Prostate gland (tissue), 2 donors: ENCODE measurements around the gene SMPD2. TPM values are rescaled to one million over a fixed set of nuclear protein-coding genes. Genes with fewer than 3 reads are reported as not detected.

Source experiments
- DNase-seq: peaks from one replicate; pipeline ENCODE4 v3.0.0-alpha.2; 2019; ENCODE audit warnings: low spot score
- H3K27ac ChIP-seq, 2 donors: fragments of 200-600 bp; sonication (generic); 2 replicates each; pipeline ENCODE4 v1.5.1; 2017 to 2019
- H3K27me3 ChIP-seq: fragments of 200-600 bp; sonication (generic); replicated peaks from 2 replicates; pipeline ENCODE4 v1.5.1; 2019; ENCODE audit not compliant: insufficient read depth
- H3K36me3 ChIP-seq, 2 donors: fragments of 200-600 bp; sonication (generic); 1 replicate in 1 of 2; 2 replicates in 1 of 2; pipeline versions ENCODE4 v1.5.1 to v1.8.1; 2017 to 2019
- H3K4me1 ChIP-seq: fragments of 200-600 bp; sonication (generic); replicated peaks from 2 replicates; pipeline ENCODE4 v1.5.1; 2019
- H3K4me3 ChIP-seq, 2 donors: fragments of 200-600 bp; sonication (generic); 2 replicates each; pipeline ENCODE4 v1.5.1; 2017 to 2019
- H3K9me3 ChIP-seq: fragments of 200-600 bp; sonication (generic); 2 replicates; pipeline ENCODE4 v1.5.1; 2017
- POLR2A ChIP-seq: fragments of 450-650 bp; IDR thresholded peaks from one replicate; pipeline ENCODE4 v1.6.1; 2016; ENCODE audit warnings: antibody characterized with exemption, mild to moderate bottlenecking
- POLR2AphosphoS5 ChIP-seq: sonication (generic); formaldehyde crosslinking; IDR thresholded peaks from one replicate; pipeline ENCODE4 v1.6.1; 2017; ENCODE audit warnings: antibody characterized with exemption
- WGBS: methylation state at CpG from one replicate; pipeline ENCODE4 v1.1.5; 2018; 5-methylcytosine and 5-hydroxymethylcytosine counted together
- intact Hi-C: fragments of 100-400 bp; cut with DNase I; formaldehyde crosslinking; loops from one replicate; pipeline ENCODE4 v1.14.2; 2022
- total RNA-seq, 2 donors: library from RNA; depleted of rRNA; stranded (reverse); fragments of >200 nt; gene quantifications; one replicate each; pipeline ENCODE4 v1.1.0, GENCODE V29; 2016
- TF ChIP-seq, protein P1 (sequence below), 4 experiments: fragments of 200-600 bp in 2 of 4; fragments of 450-650 bp in 2 of 4; sonication (generic) in 2 of 4; IDR thresholded peaks; 1 replicate in 3 of 4; 2 replicates in 1 of 4; pipeline ENCODE4 v1.5.1; 2016 to 2019; ENCODE audit warnings: antibody characterized with exemption in 4 of 4, mild to moderate bottlenecking in 2 of 4, moderate library complexity in 2 of 4

SMPD2 gene
- total RNA-seq, 2 donors from 2014 or later = 10.2 to 24.2 TPM

DNA sequence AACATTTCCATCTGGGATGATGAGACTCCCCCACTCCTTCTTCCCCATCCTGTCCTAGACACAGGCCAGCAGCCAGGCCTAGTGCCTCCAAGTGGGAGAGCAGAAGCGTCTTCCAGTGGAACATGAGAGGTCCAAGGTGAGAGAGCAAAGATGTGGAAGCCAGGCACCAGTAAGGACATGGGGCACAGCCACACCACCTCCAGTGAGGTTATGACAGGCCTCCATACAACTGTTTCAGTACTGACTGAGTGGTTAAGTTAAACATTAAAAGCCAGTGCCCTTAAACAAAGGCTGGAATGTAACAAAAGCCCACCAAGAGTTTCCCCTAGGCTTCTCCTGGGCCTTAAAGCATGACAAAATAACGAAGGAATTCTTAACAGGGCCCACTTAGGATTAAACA is 37.2 kb downstream of the SMPD2 start:
- no peak overlapping the region for H3K27ac ChIP-seq
- H3K27me3 ChIP-seq = no peaks in the 10 kb centered on the region
- WGBS = 51% methylated on average over 2 of the region's 2 CpGs
- H3K9me3 ChIP-seq = no peaks in the 10 kb centered on the region
- TF ChIP-seq, protein P1, sequence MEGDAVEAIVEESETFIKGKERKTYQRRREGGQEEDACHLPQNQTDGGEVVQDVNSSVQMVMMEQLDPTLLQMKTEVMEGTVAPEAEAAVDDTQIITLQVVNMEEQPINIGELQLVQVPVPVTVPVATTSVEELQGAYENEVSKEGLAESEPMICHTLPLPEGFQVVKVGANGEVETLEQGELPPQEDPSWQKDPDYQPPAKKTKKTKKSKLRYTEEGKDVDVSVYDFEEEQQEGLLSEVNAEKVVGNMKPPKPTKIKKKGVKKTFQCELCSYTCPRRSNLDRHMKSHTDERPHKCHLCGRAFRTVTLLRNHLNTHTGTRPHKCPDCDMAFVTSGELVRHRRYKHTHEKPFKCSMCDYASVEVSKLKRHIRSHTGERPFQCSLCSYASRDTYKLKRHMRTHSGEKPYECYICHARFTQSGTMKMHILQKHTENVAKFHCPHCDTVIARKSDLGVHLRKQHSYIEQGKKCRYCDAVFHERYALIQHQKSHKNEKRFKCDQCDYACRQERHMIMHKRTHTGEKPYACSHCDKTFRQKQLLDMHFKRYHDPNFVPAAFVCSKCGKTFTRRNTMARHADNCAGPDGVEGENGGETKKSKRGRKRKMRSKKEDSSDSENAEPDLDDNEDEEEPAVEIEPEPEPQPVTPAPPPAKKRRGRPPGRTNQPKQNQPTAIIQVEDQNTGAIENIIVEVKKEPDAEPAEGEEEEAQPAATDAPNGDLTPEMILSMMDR (IDR thresholded peaks at IDR 0.05) = no peak
- no peak for TF ChIP-seq POLR2A
- no peak for TF ChIP-seq POLR2AphosphoS5
- H3K4me1 ChIP-seq = peaks cover 4% of the 10 kb centered on the region
- H3K4me3 ChIP-seq = no peak overlapping the region
- DNase-seq = no peak
- H3K36me3 ChIP-seq = no peaks in the 10 kb centered on the region
- intact Hi-C loops = no loop called here

DNA sequence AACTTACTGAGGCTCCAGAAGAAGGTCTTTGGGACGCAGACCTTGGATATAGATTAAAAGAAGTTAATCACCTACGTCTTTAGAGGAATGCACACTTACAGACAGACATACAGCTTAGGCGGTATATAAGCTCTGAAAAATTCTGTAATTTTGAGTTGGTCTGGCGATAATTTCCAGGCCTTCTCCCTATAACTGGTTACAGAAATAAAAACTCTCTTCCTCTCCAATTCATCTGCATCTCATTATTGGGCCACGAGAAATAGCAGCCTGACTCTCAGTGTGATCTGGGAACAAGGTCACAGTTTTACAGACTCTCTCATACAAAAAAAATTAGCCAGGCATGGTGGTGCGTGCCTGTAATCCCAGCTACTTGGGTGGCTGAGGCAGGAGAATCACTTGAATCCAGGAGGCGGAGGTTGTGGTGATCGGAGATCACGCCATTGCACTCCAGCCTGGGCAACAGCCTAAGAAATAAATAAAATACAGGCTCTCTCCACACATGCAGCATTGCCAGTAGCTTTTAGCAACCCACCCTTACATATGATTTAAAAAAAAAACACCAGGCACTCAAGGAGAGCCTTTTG is 37.8 kb downstream of the SMPD2 start:
- Histone ChIP-seq H3K4me3 (no peak overlapping the region), H3K27ac (no peak overlapping the region), H3K9me3 (no peaks in the 10 kb centered on the region), H3K36me3 (no peaks in the 10 kb centered on the region), H3K4me1 (peaks cover 4% of the 10 kb centered on the region), H3K27me3 (no peaks in the 10 kb centered on the region)
- no peak for DNase-seq
- no peak for TF ChIP-seq POLR2AphosphoS5
- TF ChIP-seq POLR2A = no peak
- TF ChIP-seq, protein P1 (IDR thresholded peaks at IDR 0.05) = no peak
- 90% methylated on average over 9 of the region's 9 CpGs for WGBS
- intact Hi-C loops = no loop called here

DNA sequence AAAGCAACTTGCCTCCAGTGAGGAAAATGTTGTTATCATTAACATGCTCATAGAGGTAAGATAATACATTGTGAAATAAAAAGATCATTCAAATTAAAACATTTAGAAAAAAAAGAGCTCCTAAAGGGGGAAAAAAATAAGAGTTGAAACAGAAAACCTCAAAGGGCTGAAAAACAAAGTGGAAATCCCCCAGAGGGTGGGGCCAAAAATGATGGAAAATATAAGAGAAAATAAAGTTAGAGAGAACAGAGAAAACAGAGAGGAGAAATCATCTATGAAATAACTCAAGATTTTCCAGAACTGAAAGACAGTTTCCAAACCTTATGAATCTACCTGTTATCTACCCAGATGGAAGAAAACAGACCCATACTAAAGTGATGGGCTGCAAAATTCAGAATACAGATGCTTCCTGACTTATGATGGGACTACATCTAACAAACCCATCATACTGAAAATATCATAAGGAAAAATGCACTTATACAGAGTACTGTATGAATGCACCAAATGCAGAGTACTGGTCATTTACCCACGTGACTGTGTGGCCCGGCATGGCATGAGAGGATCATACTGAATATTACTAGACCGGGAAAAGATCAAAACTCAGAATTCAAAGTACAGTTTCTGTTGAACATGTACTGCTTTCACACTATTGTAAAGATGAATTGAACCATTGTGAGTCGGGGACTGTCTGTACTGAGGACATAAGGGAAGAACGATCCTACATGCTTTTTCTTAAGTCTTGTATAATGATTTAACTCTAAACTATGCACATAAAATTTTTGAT is 38.5 kb downstream of the SMPD2 start:
- H3K4me1 ChIP-seq = peaks cover 4% of the 10 kb centered on the region
- intact Hi-C loops = no loop called here
- no peaks in the 10 kb centered on the region for H3K27me3 ChIP-seq
- TF ChIP-seq, protein P1 (IDR thresholded peaks at IDR 0.05) = no peak
- TF ChIP-seq POLR2AphosphoS5 (no peak), POLR2A (no peak)
- H3K4me3 ChIP-seq = no peak overlapping the region
- WGBS = 84% methylated on average over 5 of the region's 5 CpGs
- H3K27ac ChIP-seq = no peak overlapping the region
- no peak for DNase-seq
- no peaks in the 10 kb centered on the region for H3K36me3 ChIP-seq
- H3K9me3 ChIP-seq = no peaks in the 10 kb centered on the region

DNA sequence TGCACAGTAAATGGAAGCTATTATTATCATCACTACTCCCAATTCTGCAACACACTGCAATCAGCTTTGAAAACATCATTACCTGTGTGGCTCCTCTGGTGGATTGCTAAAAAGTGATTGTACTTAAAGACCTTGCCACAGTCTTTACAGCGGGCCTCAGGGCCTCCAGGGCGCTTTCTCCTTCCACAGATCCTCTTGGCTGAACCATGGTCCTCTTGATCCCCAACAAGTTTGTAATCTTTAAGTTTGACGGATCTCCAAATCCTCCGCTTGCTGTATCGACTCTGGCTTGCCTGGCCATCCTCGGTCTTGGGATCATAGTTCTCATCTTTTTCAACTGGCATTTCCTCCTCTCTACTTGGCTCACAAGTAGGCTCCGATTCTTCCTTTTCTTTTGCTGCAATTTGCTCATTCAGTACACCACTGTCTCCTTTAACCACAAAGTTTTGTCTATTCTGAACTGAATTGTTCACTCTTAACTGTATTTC is 40.5 kb downstream of the SMPD2 start:
- no peak for TF ChIP-seq POLR2A
- TF ChIP-seq, protein P1 (IDR thresholded peaks at IDR 0.05) = no peak
- no peak for DNase-seq
- WGBS = 96% methylated on average over 7 of the region's 7 CpGs

More for the DNA sequence above, 40.5 kb downstream of the SMPD2 start:
- no peaks in the 10 kb centered on the region for H3K27me3 ChIP-seq
- intact Hi-C loops = loop anchor here (5.0 kb wide), 2 partner anchors 99 to 696 kb away; partner anchors contain the start of genes CD164 and WASF1
- no peak overlapping the region for H3K27ac ChIP-seq
- no peaks in the 10 kb centered on the region for H3K36me3 ChIP-seq
- no peak overlapping the region for H3K4me3 ChIP-seq
- H3K4me1 ChIP-seq = peaks cover 4% of the 10 kb centered on the region
- no peaks in the 10 kb centered on the region for H3K9me3 ChIP-seq
